GM12878 (cell line): Measurements from ENCODE around the gene SLC29A2. TPM values are rescaled to one million over a fixed set of nuclear protein-coding genes. Genes with fewer than 3 reads are reported as not detected.

Experiments used
- ATAC-seq: fragments of 200-7000 bp; cut with Tn5 transposase; 3 replicates; pipeline ENCODE4 v1.9.1; 2020; ENCODE audit warnings: mild to moderate bottlenecking, moderate library complexity
- BruUV-seq: library from RNA; stranded (reverse); fragments of 400-500 nt; replicated peaks from 2 replicates; lab custom pipeline; 2021; lab: Mats Ljungman, UMichigan
- CTCF ChIA-PET: fragments of 300-600 bp; sonication (Branson Sonifier 250); formaldehyde crosslinking; extraction: SDS; loops from one replicate; lab custom pipeline; 2021; ENCODE audit warnings: inconsistent platforms; lab: Yijun Ruan, JAX
- POLR2A ChIA-PET: fragments of 350-600 bp; formaldehyde crosslinking; extraction: SDS; loops from one replicate; lab custom pipeline; 2021; ENCODE audit warnings: inconsistent platforms; lab: Charles Lee
- RAD21 ChIA-PET: fragments of 300-600 bp; sonication (Branson Sonifier 250); formaldehyde crosslinking; loops from one replicate; lab custom pipeline; 2023; ENCODE audit warnings: antibody characterized with exemption; ENCODE audit not compliant: unreplicated experiment; lab: Charles Lee
- SMC1A ChIA-PET: fragments of 300-600 bp; sonication (Branson Sonifier 250); formaldehyde crosslinking; loops from one replicate; lab custom pipeline; 2023; ENCODE audit not compliant: unreplicated experiment, uncharacterized antibody; lab: Charles Lee
- DNase-seq: peaks from one replicate; pipeline ENCODE4 v3.0.0-alpha.2; 2011; ENCODE audit warnings: low read depth, low spot score
- FAIRE-seq: peaks from 3 replicates; lab custom pipeline; 2011; peaks lifted over from hg19 to GRCh38; lab: Jason Lieb, UNC
- H2AFZ ChIP-seq: 2 replicates; pipeline ENCODE4 v1.6.0; 2011; ENCODE audit warnings: low read depth, low read length, control low read depth; ENCODE audit not compliant: control insufficient read depth
- H3K27ac ChIP-seq: 2 replicates; pipeline ENCODE4 v1.5.1; 2011; ENCODE audit warnings: control low read depth; ENCODE audit not compliant: control insufficient read depth, insufficient read depth
- H3K27me3 ChIP-seq, 2 experiments: replicated peaks in 1 of 2; 2 replicates each; pipeline versions ENCODE4 v1.6.0 to v1.6.1; 2011; ENCODE audit warnings: low read length in 1 of 2; ENCODE audit not compliant: control insufficient read depth in 2 of 2, insufficient read depth in 2 of 2
- H3K36me3 ChIP-seq, 2 experiments: 2 replicates each; pipeline ENCODE4 v1.5.1; 2011; ENCODE audit warnings: low read length in 1 of 2; ENCODE audit not compliant: control insufficient read depth in 2 of 2, insufficient read depth in 2 of 2
- H3K4me1 ChIP-seq: 2 replicates; pipeline ENCODE4 v1.6.1; 2011; ENCODE audit warnings: mild to moderate bottlenecking, low read length, moderate library complexity, mixed read lengths; ENCODE audit not compliant: control insufficient read depth, insufficient read depth
- H3K4me2 ChIP-seq: 2 replicates; pipeline ENCODE4 v1.6.0; 2011; ENCODE audit warnings: control low read depth; ENCODE audit not compliant: control insufficient read depth, insufficient read depth
- H3K4me3 ChIP-seq: fragments of 200-600 bp; sonication (generic); 2 replicates; pipeline ENCODE4 v1.5.1; 2016
- H3K79me2 ChIP-seq: 2 replicates; pipeline ENCODE4 v1.6.0; 2011; ENCODE audit warnings: low read length; ENCODE audit not compliant: control insufficient read depth, insufficient read depth
- H3K9ac ChIP-seq: 2 replicates; pipeline ENCODE4 v1.8.0; 2011; ENCODE audit warnings: low read length, control low read depth, mixed read lengths; ENCODE audit not compliant: control insufficient read depth, insufficient read depth
- H3K9me3 ChIP-seq: replicated peaks from 3 replicates; pipeline ENCODE4 v1.5.1; 2011; ENCODE audit warnings: mild to moderate bottlenecking, low read length; ENCODE audit not compliant: control insufficient read depth, insufficient read depth
- H4K20me1 ChIP-seq: 2 replicates; pipeline ENCODE4 v1.6.0; 2011; ENCODE audit not compliant: control insufficient read depth, insufficient read depth
- CTCF ChIP-seq, 3 experiments: IDR thresholded peaks in 2 of 3; conservative IDR thresholded peaks in 1 of 3; 2 replicates each; pipeline ENCODE4 v1.5.1; 2011; ENCODE audit warnings: low read depth in 3 of 3, low read length in 3 of 3, mild to moderate bottlenecking in 3 of 3, control low read depth in 2 of 3, moderate library complexity in 2 of 3, inconsistent platforms in 1 of 3, mixed read lengths in 1 of 3; ENCODE audit not compliant: control insufficient read depth in 2 of 3, insufficient read depth in 1 of 3; ENCODE audit errors: extremely low read depth in 1 of 3
- CUX1 ChIP-seq: IDR thresholded peaks from 2 replicates; pipeline ENCODE4 v1.6.1; 2012; ENCODE audit warnings: improper control_type of control experiment, low read depth, low read length; ENCODE audit not compliant: insufficient replicate concordance
- GABPA ChIP-seq: IDR thresholded peaks from 2 replicates; pipeline ENCODE4 v1.6.1; 2014; ENCODE audit warnings: antibody characterized with exemption, low read depth, mild to moderate bottlenecking, inconsistent platforms
- IRF3 ChIP-seq: fragments of 450-650 bp; IDR thresholded peaks from 2 replicates; pipeline ENCODE4 v1.6.1; 2014; ENCODE audit warnings: mild to moderate bottlenecking
- LARP7 ChIP-seq: fragments of 450-650 bp; IDR thresholded peaks from 2 replicates; pipeline ENCODE4 v1.6.1; 2017; ENCODE audit warnings: mild to moderate bottlenecking
- MTA2 ChIP-seq: fragments of 450-650 bp; IDR thresholded peaks from 2 replicates; pipeline ENCODE4 v1.6.1; 2016; ENCODE audit warnings: low read depth, mild to moderate bottlenecking, moderate library complexity
- MYB ChIP-seq: fragments of 150-350 bp; IDR thresholded peaks from 2 replicates; pipeline ENCODE4 v1.6.1; 2014; ENCODE audit warnings: mild to moderate bottlenecking, low read depth, low read length, borderline replicate concordance
- MYC ChIP-seq: IDR thresholded peaks from 2 replicates; pipeline ENCODE4 v1.6.1; 2011; ENCODE audit warnings: mild to moderate bottlenecking, low read length, moderate library complexity, inconsistent platforms; ENCODE audit not compliant: insufficient read depth, insufficient replicate concordance, insufficient read length, severe bottlenecking
- PAX5 ChIP-seq: IDR thresholded peaks from 2 replicates; pipeline ENCODE4 v1.6.1; 2011; ENCODE audit warnings: low read depth, low read length, borderline replicate concordance
- POLR2AphosphoS5 ChIP-seq: IDR thresholded peaks from 2 replicates; pipeline ENCODE4 v1.6.1; 2011; ENCODE audit warnings: mild to moderate bottlenecking, low read length, inconsistent platforms
- RAD51 ChIP-seq: fragments of 450-650 bp; IDR thresholded peaks from 2 replicates; pipeline ENCODE4 v1.6.1; 2016; ENCODE audit warnings: moderate library complexity, mild to moderate bottlenecking, inconsistent platforms
- STAT1 ChIP-seq: fragments of 450-650 bp; conservative IDR thresholded peaks from 2 replicates; pipeline ENCODE4 v1.6.1; 2014; ENCODE audit warnings: antibody characterized with exemption, mild to moderate bottlenecking
- SUZ12 ChIP-seq: fragments of 200-600 bp; sonication (generic); IDR thresholded peaks from one replicate; pipeline ENCODE4 v1.6.1; 2018; ENCODE audit warnings: antibody characterized with exemption, mild to moderate bottlenecking; ENCODE audit not compliant: unreplicated experiment
- WRNIP1 ChIP-seq: IDR thresholded peaks from 2 replicates; pipeline ENCODE4 v1.6.1; 2011; ENCODE audit warnings: low read depth, low read length, improper control_type of control experiment, borderline replicate concordance
- YBX1 ChIP-seq: fragments of 450-650 bp; IDR thresholded peaks from 2 replicates; pipeline ENCODE4 v1.6.1; 2016; ENCODE audit warnings: antibody characterized with exemption
- WGBS: methylation state at CpG from one replicate; pipeline ENCODE4 v1.1.6; 2016; ENCODE audit warnings: low lambda C conversion rate; ENCODE audit not compliant: insufficient replicate concordance, insufficient coverage; ENCODE audit errors: missing lambda C conversion rate; 5-methylcytosine and 5-hydroxymethylcytosine counted together
- in situ Hi-C: fragments of 300-500 bp; cut with MboI; formaldehyde crosslinking; loops from 9 replicates; pipeline ENCODE4 v1.14.3; 2018; ENCODE audit warnings: mixed read lengths
- intact Hi-C: fragments of 100-400 bp; cut with micrococcal nuclease; formaldehyde crosslinking; loops from one replicate; pipeline ENCODE4 v1.14.2; 2022; ENCODE audit not compliant: unreplicated experiment
- polyA plus RNA-seq, 11 experiments: library from polyadenylated mRNA; depleted of rRNA in 4 of 11; unstranded in 6 of 11; stranded (reverse) in 5 of 11; fragments of >200 nt; fragmentation: Nextera tagmentation in 4 of 11; fragmentation: Illumina TruSeq in 1 of 11; extraction: Ambion mirVana in 4 of 11; extraction: Trizol in 1 of 11; gene quantifications; 1 replicate in 1 of 11; 2 replicates in 10 of 11; pipeline versions ENCODE4 v1.2.1 to v1.2.3, GENCODE V29; 2011 to 2016; ENCODE audit warnings: inconsistent platforms in 2 of 11, missing spikeins in 2 of 11, low read depth in 1 of 11
- total RNA-seq, 4 experiments: library from RNA; depleted of rRNA in 3 of 4; stranded (reverse); fragments of >200 nt in 3 of 4; fragmentation: Illumina TruSeq in 1 of 4; extraction: Trizol in 1 of 4; gene quantifications; 2 replicates each; pipeline versions ENCODE4 v1.2.1 to v1.2.3, GENCODE V29; 2013 to 2021

SLC29A2 gene
- total and polyA plus RNA-seq, 10 of the 15 experiments (the other 5 are each of a cell fraction or from before 2014, with no cell fraction given): 0.27 to 7.5 (median 2.2) TPM

GRCh38 chr11:66414120-66414934 lies 42.8 kb upstream of the SLC29A2 start:
- ChIA-PET RAD21 (interaction anchor here (1.4 to 1.9 kb wide), 3 partner anchors 52 to 263 kb away, joined by 3 to 4 read pairs (median 3); partner anchors contain the start of genes PELI3 and RBM4B), CTCF (interaction anchor here (1.3 to 1.6 kb wide), 2 partner anchors 163 to 263 kb away, joined by 4 to 5 read pairs; partner anchors contain the start of gene RBM4B), SMC1A (no interaction called here), POLR2A (interaction anchor here (0.5 kb wide), 1 partner anchor 526 kb away, joined by 6 read pairs; the partner anchor contains the start of gene FIBP)
- no peak for FAIRE-seq
- no peaks in the 10 kb centered on the region; the same call in 2 of the 3 replicates for H3K9me3 ChIP-seq
- no peak overlapping the region for H3K27ac ChIP-seq
- peaks cover 0 to 7% of the 10 kb centered on the region in 2 experiments; a peak in 2 of 4 replicates for H3K27me3 ChIP-seq
- H2AFZ ChIP-seq: no peak overlapping the region
- intact Hi-C loops: no loop called here
- H3K9ac ChIP-seq: no peak overlapping the region
- peaks cover 3% of the 10 kb centered on the region; the same call in 1 of the 2 replicates for H3K4me1 ChIP-seq
- in situ Hi-C loops: no loop called here
- no peak for ATAC-seq
- H4K20me1 ChIP-seq: peaks cover 4% of the 10 kb centered on the region; the same call in 1 of the 2 replicates
- no peaks in the 10 kb centered on the region for H3K79me2 ChIP-seq
- no peak for DNase-seq
- H3K4me2 ChIP-seq: no peak overlapping the region
- no peak overlapping the region for H3K4me3 ChIP-seq
- H3K36me3 ChIP-seq: no peaks in the 10 kb centered on the region
- 23% methylated on average over 12 of the region's 12 CpGs for WGBS
- no TSS peak for BruUV-seq
- TF ChIP-seq RAD51 (no peak), CTCF (IDR thresholded peaks at IDR 0.05 in 2 of 3, conservative IDR thresholded peaks at IDR 0.05 in 1 of 3; ENCODE audit: control insufficient read depth in 2 of 3, extremely low read depth in 1 of 3, insufficient read depth in 1 of 3, low read depth in 3 of 3, low read length in 3 of 3) (no peak), WRNIP1 (no peak), POLR2AphosphoS5 (no peak), YBX1 (no peak), STAT1 (no peak), PAX5 (no peak), CUX1 (no peak), GABPA (no peak), IRF3 (no peak), MYC (no peak), MTA2 (no peak), LARP7 (no peak), SUZ12 (no peak), MYB (no peak)
